Mesenchymal stem cell (in vitro differentiated cells and primary cell): Measurements from ENCODE around the gene DSCAML1.

Experiments used
- DNase-seq: peaks from one replicate; pipeline ENCODE4 v3.0.0-alpha.2; 2013
- H2AFZ ChIP-seq: one replicate; pipeline ENCODE4 v1.6.1; 2013; ENCODE audit warnings: low read depth, mild to moderate bottlenecking, control low read depth, inconsistent platforms, low read length, moderate library complexity
- H2AK5ac ChIP-seq: 2 replicates; pipeline ENCODE4 v1.6.1; 2013; ENCODE audit warnings: low read length, moderate library complexity, mild to moderate bottlenecking, inconsistent platforms; ENCODE audit not compliant: severe bottlenecking
- H2BK120ac ChIP-seq: one replicate; pipeline ENCODE4 v1.6.1; 2013; ENCODE audit warnings: low read depth, mild to moderate bottlenecking, inconsistent platforms, low read length, moderate library complexity
- H2BK12ac ChIP-seq, 2 experiments: one replicate each; pipeline ENCODE4 v1.6.1; 2013; ENCODE audit warnings: inconsistent platforms in 2 of 2, low read length in 2 of 2, mild to moderate bottlenecking in 2 of 2, moderate library complexity in 2 of 2, control low read depth in 1 of 2
- H2BK15ac ChIP-seq: one replicate; pipeline ENCODE4 v1.6.1; 2013; ENCODE audit warnings: mild to moderate bottlenecking, low read depth, inconsistent platforms; ENCODE audit not compliant: poor library complexity, severe bottlenecking
- H2BK5ac ChIP-seq: 2 replicates; pipeline ENCODE4 v1.6.1; 2013; ENCODE audit warnings: low read depth, mild to moderate bottlenecking, low read length, control low read depth, inconsistent platforms; ENCODE audit not compliant: poor library complexity, severe bottlenecking
- H3K14ac ChIP-seq, 2 experiments: one replicate each; pipeline ENCODE4 v1.6.1; 2013; ENCODE audit warnings: inconsistent platforms in 2 of 2, low read length in 2 of 2, control low read depth in 1 of 2, mild to moderate bottlenecking in 1 of 2, moderate library complexity in 1 of 2
- H3K18ac ChIP-seq, 2 experiments: one replicate each; pipeline ENCODE4 v1.6.1; 2013; ENCODE audit warnings: inconsistent platforms in 2 of 2, low read length in 2 of 2, control low read depth in 1 of 2, low read depth in 1 of 2, mild to moderate bottlenecking in 1 of 2
- H3K23ac ChIP-seq, 2 experiments: one replicate each; pipeline ENCODE4 v1.6.1; 2013; ENCODE audit warnings: inconsistent platforms in 2 of 2, low read length in 2 of 2, mild to moderate bottlenecking in 2 of 2, moderate library complexity in 2 of 2, control low read depth in 1 of 2
- H3K27ac ChIP-seq: 2 replicates; pipeline ENCODE4 v1.5.1; 2013; ENCODE audit warnings: mild to moderate bottlenecking, moderate library complexity, low read length, control low read depth, inconsistent platforms; ENCODE audit not compliant: poor library complexity, severe bottlenecking
- H3K27me3 ChIP-seq, 2 experiments: 2 replicates each; pipeline versions ENCODE4 v1.6.1 to v1.7.0; 2013; ENCODE audit warnings: low read length in 2 of 2, mild to moderate bottlenecking in 2 of 2, moderate library complexity in 2 of 2, control low read depth in 1 of 2, inconsistent platforms in 1 of 2; ENCODE audit not compliant: control insufficient read depth in 1 of 2, insufficient read depth in 1 of 2
- H3K36me3 ChIP-seq, 2 experiments: 2 replicates each; pipeline versions ENCODE4 v1.6.1 to v1.7.0; 2013; ENCODE audit warnings: low read length in 2 of 2, control low read depth in 1 of 2, inconsistent platforms in 1 of 2, low read depth in 1 of 2, mild to moderate bottlenecking in 1 of 2; ENCODE audit not compliant: insufficient read depth in 2 of 2, control insufficient read depth in 1 of 2
- H3K4ac ChIP-seq, 2 experiments: one replicate each; pipeline ENCODE4 v1.6.1; 2013; ENCODE audit warnings: inconsistent platforms in 2 of 2, low read length in 2 of 2, mild to moderate bottlenecking in 2 of 2, moderate library complexity in 2 of 2, control low read depth in 1 of 2, low read depth in 1 of 2
- H3K4me1 ChIP-seq: 2 replicates; pipeline ENCODE4 v1.6.1; 2013; ENCODE audit warnings: low read depth, low read length, control low read depth; ENCODE audit not compliant: control insufficient read depth, insufficient read depth
- H3K4me2 ChIP-seq: 2 replicates; pipeline ENCODE4 v1.6.1; 2013; ENCODE audit warnings: low read length, mild to moderate bottlenecking, inconsistent platforms; ENCODE audit not compliant: poor library complexity, severe bottlenecking
- H3K4me3 ChIP-seq, 2 experiments: 2 replicates each; pipeline versions ENCODE4 v1.5.1 to v1.7.0; 2013; ENCODE audit warnings: low read length in 2 of 2, mild to moderate bottlenecking in 2 of 2, control low read depth in 1 of 2, low read depth in 1 of 2; ENCODE audit not compliant: insufficient read depth in 1 of 2
- H3K79me1 ChIP-seq: replicated peaks from 2 replicates; pipeline ENCODE4 v1.6.1; 2013; ENCODE audit warnings: mild to moderate bottlenecking, control low read depth, low read length, inconsistent platforms; ENCODE audit not compliant: poor library complexity, severe bottlenecking
- H3K9ac ChIP-seq: 2 replicates; pipeline ENCODE4 v1.7.0; 2013; ENCODE audit warnings: mild to moderate bottlenecking, low read length, moderate library complexity
- H3K9me3 ChIP-seq: 2 replicates; pipeline ENCODE4 v1.7.0; 2013; ENCODE audit warnings: mild to moderate bottlenecking, low read length; ENCODE audit not compliant: control insufficient read depth
- H4K8ac ChIP-seq: one replicate; pipeline ENCODE4 v1.6.1; 2013; ENCODE audit warnings: inconsistent platforms, mild to moderate bottlenecking, low read length, moderate library complexity
- H4K91ac ChIP-seq: one replicate; pipeline ENCODE4 v1.6.1; 2013; ENCODE audit warnings: mild to moderate bottlenecking, low read length, inconsistent platforms
- WGBS: methylation state at CpG from one replicate; pipeline ENCODE4 v1.1.7; 2013; ENCODE audit warnings: mixed read lengths; 5-methylcytosine and 5-hydroxymethylcytosine counted together

Gene DSCAML1

GRCh38 chr11:117605331-117605730 lies 191.7 kb downstream of the DSCAML1 start:
- Histone ChIP-seq H3K4me1 (peaks cover 18% of the 10 kb centered on the region), H3K9me3 (no peaks in the 10 kb centered on the region), H3K79me1 (no peaks in the 10 kb centered on the region), H3K9ac (no peak overlapping the region), H3K4ac (no peak overlapping the region), H3K4me2 (no peak overlapping the region), H2BK15ac (no peak overlapping the region), H3K23ac (no peak overlapping the region), H4K8ac (no peak overlapping the region), H2AK5ac (no peak overlapping the region), H2BK5ac (no peak overlapping the region), H3K27me3 (peaks cover 5 to 25% of the 10 kb centered on the region in 2 experiments), H2AFZ (no peak overlapping the region), H2BK120ac (no peak overlapping the region), H2BK12ac (no peak overlapping the region), H4K91ac (no peak overlapping the region), H3K27ac (no peak overlapping the region), H3K4me3 (no peak overlapping the region), H3K18ac (no peak overlapping the region), H3K36me3 (peaks cover 0 to 2% of the 10 kb centered on the region in 2 experiments), H3K14ac (no peak overlapping the region)
- 77% methylated on average over 8 of the region's 8 CpGs for WGBS
- no peak for DNase-seq

GRCh38 chr11:117604336-117604995 lies 192.6 kb downstream of the DSCAML1 start:
- Histone ChIP-seq H3K23ac (no peak overlapping the region), H2AK5ac (no peak overlapping the region), H3K4me3 (no peak overlapping the region), H3K4ac (no peak overlapping the region), H3K14ac (no peak overlapping the region), H3K4me1 (peaks cover 12% of the 10 kb centered on the region), H3K4me2 (no peak overlapping the region), H2BK15ac (no peak overlapping the region), H3K79me1 (no peaks in the 10 kb centered on the region), H2BK120ac (no peak overlapping the region), H3K9ac (no peak overlapping the region), H3K27ac (no peak overlapping the region), H3K9me3 (no peaks in the 10 kb centered on the region), H4K8ac (no peak overlapping the region), H3K18ac (no peak overlapping the region), H3K36me3 (peaks cover 0 to 5% of the 10 kb centered on the region in 2 experiments), H2AFZ (no peak overlapping the region), H2BK5ac (no peak overlapping the region), H3K27me3 (peaks cover 14 to 34% of the 10 kb centered on the region in 2 experiments), H4K91ac (no peak overlapping the region), H2BK12ac (no peak overlapping the region)
- peak; percentile 5 for DNase-seq
- 39% methylated on average over 14 of the region's 14 CpGs for WGBS

GRCh38 chr11:117603932-117604331 lies 193.1 kb downstream of the DSCAML1 start:
- Histone ChIP-seq H4K8ac (no peak overlapping the region), H3K4me1 (peaks cover 12% of the 10 kb centered on the region), H3K27me3 (peaks cover 19 to 39% of the 10 kb centered on the region in 2 experiments), H3K36me3 (peaks cover 0 to 5% of the 10 kb centered on the region in 2 experiments), H3K23ac (no peak overlapping the region), H3K79me1 (no peaks in the 10 kb centered on the region), H3K4me2 (no peak overlapping the region), H3K4me3 (no peak overlapping the region), H3K9me3 (no peaks in the 10 kb centered on the region), H4K91ac (no peak overlapping the region), H3K4ac (no peak overlapping the region), H3K18ac (no peak overlapping the region), H2BK15ac (no peak overlapping the region), H2AFZ (no peak overlapping the region), H3K14ac (no peak overlapping the region), H2BK120ac (no peak overlapping the region), H2BK12ac (no peak overlapping the region), H3K9ac (no peak overlapping the region), H2AK5ac (no peak overlapping the region), H2BK5ac (no peak overlapping the region), H3K27ac (no peak overlapping the region)
- no peak for DNase-seq
- WGBS = 80% methylated on average over 4 of the region's 5 CpGs

DNA sequence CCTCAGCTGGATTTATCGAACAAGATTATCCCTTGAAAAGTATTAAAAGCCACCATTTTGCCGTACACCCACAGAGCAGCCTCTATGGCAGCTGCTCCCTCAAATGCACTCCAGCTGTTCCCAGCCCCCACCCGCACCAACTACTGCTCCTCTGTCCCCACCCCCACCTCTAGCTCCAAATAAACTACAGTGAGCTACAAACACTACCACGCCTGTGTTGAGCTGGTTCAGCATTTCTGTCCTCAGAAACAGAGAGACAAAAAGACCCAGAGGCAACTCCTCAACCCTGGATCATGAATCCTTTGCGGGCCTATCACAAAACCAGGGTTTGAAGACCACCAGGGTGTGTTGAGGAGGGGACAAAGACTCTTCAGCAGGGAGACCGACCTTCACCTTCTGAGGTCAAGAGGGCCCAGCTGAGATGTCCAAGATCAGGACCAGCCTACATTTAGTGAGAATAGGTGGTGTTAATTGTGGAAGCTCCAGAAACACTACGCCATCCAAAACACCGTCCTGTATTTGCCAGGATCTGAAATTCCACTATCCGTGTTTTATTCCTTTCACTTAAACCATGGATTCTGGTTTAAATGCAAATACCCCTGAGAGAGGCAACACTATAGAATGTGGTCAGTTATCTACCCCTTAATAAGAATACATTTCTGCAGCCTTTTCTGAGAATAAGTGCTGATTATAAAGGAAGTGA lies 195.9 kb downstream of the DSCAML1 start:
- no peak for DNase-seq
- Histone ChIP-seq H3K14ac (no peak overlapping the region), H2BK15ac (no peak overlapping the region), H2AK5ac (no peak overlapping the region), H4K91ac (no peak overlapping the region), H3K4me3 (no peak overlapping the region), H2BK5ac (no peak overlapping the region), H3K9me3 (no peaks in the 10 kb centered on the region), H3K27ac (no peak overlapping the region), H3K23ac (no peak overlapping the region), H3K4me2 (no peak overlapping the region), H4K8ac (no peak overlapping the region), H3K4ac (no peak overlapping the region), H3K79me1 (no peaks in the 10 kb centered on the region), H3K36me3 (peaks cover 0 to 5% of the 10 kb centered on the region in 2 experiments), H2AFZ (no peak overlapping the region), H3K9ac (no peak overlapping the region), H3K27me3 (peaks cover 23 to 53% of the 10 kb centered on the region in 2 experiments), H2BK120ac (no peak overlapping the region), H3K4me1 (peaks cover 3% of the 10 kb centered on the region), H3K18ac (no peak overlapping the region), H2BK12ac (no peak overlapping the region)
- 73% methylated on average over 9 of the region's 9 CpGs for WGBS
